Panc1 (cell line): ENCODE results near the gene TBCE. TPM values are rescaled to one million over a fixed set of nuclear protein-coding genes. Genes with fewer than 3 reads are reported as not detected.

Experiments used
- ATAC-seq: fragments of 200-7000 bp; cut with Tn5 transposase; 2 replicates; pipeline ENCODE4 v1.9.1; 2020; ENCODE audit warnings: mild to moderate bottlenecking, moderate library complexity
- BruUV-seq: library from RNA; stranded (reverse); fragments of 400-500 nt; replicated peaks from 2 replicates; lab custom pipeline; 2021; lab: Mats Ljungman, UMichigan
- CTCF ChIA-PET: fragments of 300-600 bp; sonication (Branson Sonifier 250); formaldehyde crosslinking; loops from one replicate; lab custom pipeline; 2022; ENCODE audit warnings: antibody characterized with exemption; lab: Charles Lee
- POLR2A ChIA-PET: fragments of 300-600 bp; sonication (Branson Sonifier 250); formaldehyde crosslinking; loops from one replicate; lab custom pipeline; 2022; ENCODE audit warnings: antibody characterized with exemption; lab: Charles Lee
- DNase-seq: peaks from one replicate; pipeline ENCODE4 v3.0.0-alpha.2; 2010; ENCODE audit warnings: low read depth, low spot score
- H3K27ac ChIP-seq: 2 replicates; pipeline ENCODE4 v1.5.1; 2011; ENCODE audit warnings: mild to moderate bottlenecking, low read length, inconsistent platforms
- H3K27me3 ChIP-seq: fragments of 200-500 bp; sonication (Bioruptor generic); 2 replicates; pipeline ENCODE4 v1.6.0; 2014; ENCODE audit warnings: low read length, inconsistent platforms; ENCODE audit not compliant: control insufficient read depth, insufficient read depth
- H3K36me3 ChIP-seq: fragments of 200-500 bp; sonication (Bioruptor generic); 2 replicates; pipeline ENCODE4 v1.5.1; 2014; ENCODE audit warnings: inconsistent platforms, mild to moderate bottlenecking, low read length, moderate library complexity; ENCODE audit not compliant: control insufficient read depth, insufficient read depth
- H3K4me1 ChIP-seq: 2 replicates; pipeline ENCODE4 v1.5.1; 2011; ENCODE audit warnings: inconsistent platforms, mild to moderate bottlenecking, low read length, moderate library complexity; ENCODE audit not compliant: control insufficient read depth, insufficient read depth
- H3K4me3 ChIP-seq, 2 experiments: 2 replicates each; pipeline ENCODE4 v1.5.1; 2011 to 2012; ENCODE audit warnings: low read depth in 2 of 2, low read length in 2 of 2, mild to moderate bottlenecking in 2 of 2, inconsistent platforms in 1 of 2, moderate library complexity in 1 of 2
- H3K9me3 ChIP-seq: fragments of 200-500 bp; sonication (Bioruptor generic); 2 replicates; pipeline ENCODE4 v1.5.1; 2014; ENCODE audit warnings: low read depth, mild to moderate bottlenecking, inconsistent platforms, low read length, moderate library complexity; ENCODE audit not compliant: control insufficient read depth, insufficient read depth
- POLR2AphosphoS5 ChIP-seq: IDR thresholded peaks from 2 replicates; pipeline ENCODE4 v1.6.1; 2012; ENCODE audit warnings: mild to moderate bottlenecking, low read depth, low read length, moderate library complexity
- SIN3A ChIP-seq: IDR thresholded peaks from 2 replicates; pipeline ENCODE4 v1.6.1; 2012; ENCODE audit warnings: low read depth, mild to moderate bottlenecking, low read length, moderate library complexity, borderline replicate concordance; ENCODE audit not compliant: insufficient read depth
- TCF7L2 ChIP-seq: IDR thresholded peaks from 2 replicates; pipeline ENCODE4 v1.6.1; 2011; ENCODE audit warnings: mild to moderate bottlenecking, low read depth, low read length, inconsistent platforms
- in situ Hi-C: cut with HindIII; loops from 2 replicates; pipeline ENCODE4 v1.10.0; 2016; ENCODE audit warnings: low sequenced_read_pairs, low pct_unique_long_range_greater_than_20kb
- intact Hi-C: fragments of 100-400 bp; cut with micrococcal nuclease; formaldehyde crosslinking; loops from one replicate; pipeline ENCODE4 v1.10.0; 2022; ENCODE audit not compliant: unreplicated experiment
- total RNA-seq: library from RNA; stranded (reverse); gene quantifications from one replicate; pipeline ENCODE4 v1.2.1, GENCODE V29; 2021; ENCODE audit not compliant: unreplicated experiment
- TF ChIP-seq, protein P1 (sequence below): fragments of 450-650 bp; IDR thresholded peaks from 2 replicates; pipeline ENCODE4 v1.5.1; 2017; ENCODE audit warnings: mild to moderate bottlenecking
- TF ChIP-seq, protein P2 (sequence below), 2 experiments: IDR thresholded peaks; 2 replicates each; pipeline ENCODE4 v1.6.1; 2011 to 2012; ENCODE audit warnings: low read depth in 2 of 2, control low read depth in 1 of 2, low read length in 1 of 2, mild to moderate bottlenecking in 1 of 2, moderate library complexity in 1 of 2; ENCODE audit not compliant: insufficient read depth in 1 of 2

Gene TBCE
- total RNA-seq, 1 experiment from 2014 or later: 72.0 TPM

DNA sequence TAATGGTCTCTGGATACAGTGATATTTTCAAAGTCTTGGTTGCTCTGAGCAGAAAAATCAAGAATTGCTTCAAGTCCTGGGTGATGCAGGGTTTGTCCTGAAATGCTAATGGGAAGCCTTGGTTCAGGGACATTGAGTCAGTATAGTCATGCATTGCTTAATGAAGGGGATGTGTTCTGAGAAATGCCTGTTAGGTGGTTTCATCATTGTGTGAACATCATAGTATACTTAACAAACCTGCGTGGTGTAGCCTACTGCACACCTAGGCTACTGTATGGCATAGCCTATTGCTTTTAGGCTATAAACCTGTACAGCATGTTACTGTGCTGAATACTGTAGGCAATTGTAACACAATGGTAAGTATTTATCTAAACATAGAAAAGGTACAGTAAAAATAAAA lies 36.4 kb downstream of the TBCE start:
- TF ChIP-seq SIN3A: no peak
- no peak for TF ChIP-seq TCF7L2
- TF ChIP-seq, protein P1, sequence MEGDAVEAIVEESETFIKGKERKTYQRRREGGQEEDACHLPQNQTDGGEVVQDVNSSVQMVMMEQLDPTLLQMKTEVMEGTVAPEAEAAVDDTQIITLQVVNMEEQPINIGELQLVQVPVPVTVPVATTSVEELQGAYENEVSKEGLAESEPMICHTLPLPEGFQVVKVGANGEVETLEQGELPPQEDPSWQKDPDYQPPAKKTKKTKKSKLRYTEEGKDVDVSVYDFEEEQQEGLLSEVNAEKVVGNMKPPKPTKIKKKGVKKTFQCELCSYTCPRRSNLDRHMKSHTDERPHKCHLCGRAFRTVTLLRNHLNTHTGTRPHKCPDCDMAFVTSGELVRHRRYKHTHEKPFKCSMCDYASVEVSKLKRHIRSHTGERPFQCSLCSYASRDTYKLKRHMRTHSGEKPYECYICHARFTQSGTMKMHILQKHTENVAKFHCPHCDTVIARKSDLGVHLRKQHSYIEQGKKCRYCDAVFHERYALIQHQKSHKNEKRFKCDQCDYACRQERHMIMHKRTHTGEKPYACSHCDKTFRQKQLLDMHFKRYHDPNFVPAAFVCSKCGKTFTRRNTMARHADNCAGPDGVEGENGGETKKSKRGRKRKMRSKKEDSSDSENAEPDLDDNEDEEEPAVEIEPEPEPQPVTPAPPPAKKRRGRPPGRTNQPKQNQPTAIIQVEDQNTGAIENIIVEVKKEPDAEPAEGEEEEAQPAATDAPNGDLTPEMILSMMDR: no peak
- TF ChIP-seq POLR2AphosphoS5: no peak
- TF ChIP-seq, protein P2, sequence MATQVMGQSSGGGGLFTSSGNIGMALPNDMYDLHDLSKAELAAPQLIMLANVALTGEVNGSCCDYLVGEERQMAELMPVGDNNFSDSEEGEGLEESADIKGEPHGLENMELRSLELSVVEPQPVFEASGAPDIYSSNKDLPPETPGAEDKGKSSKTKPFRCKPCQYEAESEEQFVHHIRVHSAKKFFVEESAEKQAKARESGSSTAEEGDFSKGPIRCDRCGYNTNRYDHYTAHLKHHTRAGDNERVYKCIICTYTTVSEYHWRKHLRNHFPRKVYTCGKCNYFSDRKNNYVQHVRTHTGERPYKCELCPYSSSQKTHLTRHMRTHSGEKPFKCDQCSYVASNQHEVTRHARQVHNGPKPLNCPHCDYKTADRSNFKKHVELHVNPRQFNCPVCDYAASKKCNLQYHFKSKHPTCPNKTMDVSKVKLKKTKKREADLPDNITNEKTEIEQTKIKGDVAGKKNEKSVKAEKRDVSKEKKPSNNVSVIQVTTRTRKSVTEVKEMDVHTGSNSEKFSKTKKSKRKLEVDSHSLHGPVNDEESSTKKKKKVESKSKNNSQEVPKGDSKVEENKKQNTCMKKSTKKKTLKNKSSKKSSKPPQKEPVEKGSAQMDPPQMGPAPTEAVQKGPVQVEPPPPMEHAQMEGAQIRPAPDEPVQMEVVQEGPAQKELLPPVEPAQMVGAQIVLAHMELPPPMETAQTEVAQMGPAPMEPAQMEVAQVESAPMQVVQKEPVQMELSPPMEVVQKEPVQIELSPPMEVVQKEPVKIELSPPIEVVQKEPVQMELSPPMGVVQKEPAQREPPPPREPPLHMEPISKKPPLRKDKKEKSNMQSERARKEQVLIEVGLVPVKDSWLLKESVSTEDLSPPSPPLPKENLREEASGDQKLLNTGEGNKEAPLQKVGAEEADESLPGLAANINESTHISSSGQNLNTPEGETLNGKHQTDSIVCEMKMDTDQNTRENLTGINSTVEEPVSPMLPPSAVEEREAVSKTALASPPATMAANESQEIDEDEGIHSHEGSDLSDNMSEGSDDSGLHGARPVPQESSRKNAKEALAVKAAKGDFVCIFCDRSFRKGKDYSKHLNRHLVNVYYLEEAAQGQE (IDR thresholded peaks at IDR 0.05; ENCODE audit: insufficient read depth in 1 of 2, low read depth in 2 of 2, low read length in 1 of 2): no peak
- Histone ChIP-seq H3K4me1 (peaks cover 92% of the 10 kb centered on the region), H3K27ac (peak overlapping the region; percentile 98), H3K36me3 (no peaks in the 10 kb centered on the region), H3K4me3 (no peak overlapping the region), H3K27me3 (no peaks in the 10 kb centered on the region), H3K9me3 (no peaks in the 10 kb centered on the region)
- no TSS peak for BruUV-seq
- ChIA-PET POLR2A (interaction anchor here (0.6 kb wide), 2 partner anchors 10 to 64 kb away, joined by 3 to 5 read pairs; no protein-coding TSS in a partner anchor), CTCF (interaction anchor here (0.7 kb wide), 1 partner anchor 12 kb away, joined by 3 read pairs; no protein-coding TSS in a partner anchor)
- in situ Hi-C loops (no loop called here), intact Hi-C loops (loop anchor here (5.0 kb wide), 1 partner anchor 36 kb away; the partner anchor contains the start of gene TBCE)
- ATAC-seq: no peak
- DNase-seq: no peak

DNA sequence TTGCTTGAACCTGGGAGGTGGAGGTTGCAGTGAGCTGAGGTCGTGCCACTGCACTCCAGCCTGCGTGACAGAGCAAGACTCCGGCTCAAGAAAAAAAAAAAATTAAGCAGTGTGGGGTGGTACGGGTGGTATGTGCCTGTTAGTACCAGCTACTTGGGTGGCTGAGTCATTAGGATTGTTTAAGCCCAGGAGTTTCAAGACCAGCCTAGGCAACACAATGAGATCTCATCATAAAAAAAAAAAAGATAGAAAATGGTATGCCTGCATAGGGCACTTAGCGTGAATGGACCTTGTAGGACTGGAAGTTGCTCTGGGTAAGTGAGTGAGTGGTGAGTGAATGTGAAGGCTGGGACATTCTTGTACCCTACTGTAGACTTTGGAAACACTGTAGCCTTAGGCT lies 37.0 kb downstream of the TBCE start:
- H3K9me3 ChIP-seq: no peaks in the 10 kb centered on the region
- DNase-seq (no peak), ATAC-seq (peak; percentile 27)
- ChIA-PET POLR2A (interaction anchor here (0.6 kb wide), 2 partner anchors 10 to 65 kb away, joined by 3 to 5 read pairs; no protein-coding TSS in a partner anchor), CTCF (no interaction called here)
- BruUV-seq: no TSS peak
- H3K36me3 ChIP-seq: no peaks in the 10 kb centered on the region
- H3K27me3 ChIP-seq: no peaks in the 10 kb centered on the region
- no peak overlapping the region for H3K4me3 ChIP-seq
- peaks cover 92% of the 10 kb centered on the region for H3K4me1 ChIP-seq
- TF ChIP-seq, protein P1: no peak
- TF ChIP-seq POLR2AphosphoS5 (no peak), TCF7L2 (no peak), SIN3A (no peak)
- TF ChIP-seq, protein P2 (IDR thresholded peaks at IDR 0.05; ENCODE audit: insufficient read depth in 1 of 2, low read depth in 2 of 2, low read length in 1 of 2): no peak
- in situ Hi-C loops: no loop called here
- intact Hi-C loops: loop anchor here (5.0 kb wide), 1 partner anchor 37 kb away; the partner anchor contains the start of gene TBCE
- peak overlapping the region; percentile 98 for H3K27ac ChIP-seq
